HCT116 (cell line): ENCODE results near the gene CDH11. TPM values are rescaled to one million over a fixed set of nuclear protein-coding genes. Genes with fewer than 3 reads are reported as not detected.

ENCODE experiments used
- ATAC-seq: fragments of 200-7000 bp; cut with Tn5 transposase; 2 replicates; pipeline ENCODE4 v1.9.1; 2020; ENCODE audit warnings: mild to moderate bottlenecking, moderate library complexity
- BruUV-seq: library from RNA; stranded (reverse); fragments of 400-500 nt; replicated peaks from 2 replicates; lab custom pipeline; 2021; lab: Mats Ljungman, UMichigan
- CTCF ChIA-PET: fragments of 300-600 bp; sonication (Branson Sonifier 250); formaldehyde crosslinking; loops from one replicate; lab custom pipeline; 2021; ENCODE audit warnings: antibody characterized with exemption; lab: Charles Lee
- POLR2A ChIA-PET: fragments of 300-600, 350-600 bp; sonication (Branson Sonifier 250); formaldehyde crosslinking; loops from one replicate; lab custom pipeline; 2021; ENCODE audit warnings: antibody characterized with exemption; lab: Charles Lee
- RAD21 ChIA-PET, 2 experiments: fragments of 300-600 bp; sonication (Branson Sonifier 250); formaldehyde crosslinking; loops; one replicate each; lab custom pipeline; 2023; ENCODE audit warnings: low total read pairs in 2 of 2; ENCODE audit not compliant: uncharacterized antibody in 2 of 2, unreplicated experiment in 2 of 2, low non-redundant PET in 1 of 2; lab: Charles Lee
- DNase-seq: peaks from one replicate; pipeline ENCODE4 v3.0.0-alpha.2; 2010; ENCODE audit warnings: low read depth, low spot score
- H2AFZ ChIP-seq: fragments of 200-600 bp; shearing (Covaris generic), sonication (generic); 2 replicates; pipeline ENCODE4 v1.6.1; 2017; ENCODE audit warnings: low read depth, mixed run types, mixed read lengths, antibody characterized with exemption, low read length; ENCODE audit not compliant: poor library complexity, severe bottlenecking
- H3K27ac ChIP-seq: 2 replicates; pipeline ENCODE4 v1.5.1; 2012; ENCODE audit warnings: low read depth, low read length
- H3K27me3 ChIP-seq: fragments of 200-600 bp; sonication (generic); 2 replicates; pipeline ENCODE4 v1.6.1; 2016; ENCODE audit warnings: mixed run types, low read length, mixed read lengths; ENCODE audit not compliant: insufficient read depth
- H3K36me3 ChIP-seq, 2 experiments: fragments of 200-500 bp in 1 of 2; fragments of 200-600 bp in 1 of 2; sonication (Bioruptor generic) in 1 of 2; sonication (generic) in 1 of 2; 2 replicates each; pipeline versions ENCODE4 v1.5.1 to v1.6.1; 2014 to 2016; ENCODE audit warnings: low read length in 2 of 2, inconsistent platforms in 1 of 2, mixed read lengths in 1 of 2, mixed run types in 1 of 2; ENCODE audit not compliant: insufficient read depth in 2 of 2, control insufficient read depth in 1 of 2
- H3K4me1 ChIP-seq, 2 experiments: fragments of 200-600 bp in 1 of 2; sonication (generic) in 1 of 2; 2 replicates each; pipeline versions ENCODE4 v1.5.1 to v1.6.1; 2012 to 2017; ENCODE audit warnings: low read length in 2 of 2, inconsistent platforms in 1 of 2, mild to moderate bottlenecking in 1 of 2, mixed read lengths in 1 of 2, mixed run types in 1 of 2, moderate library complexity in 1 of 2; ENCODE audit not compliant: insufficient read depth in 2 of 2, control insufficient read depth in 1 of 2
- H3K4me2 ChIP-seq: fragments of 200-600 bp; sonication (generic); 2 replicates; pipeline ENCODE4 v1.6.1; 2017; ENCODE audit warnings: mixed run types, low read length, mixed read lengths
- H3K4me3 ChIP-seq, 2 experiments: fragments of 200-600 bp in 1 of 2; sonication (generic) in 1 of 2; replicated peaks in 1 of 2; 2 replicates each; pipeline ENCODE4 v1.5.1; 2011 to 2016; ENCODE audit warnings: low read length in 2 of 2, control low read depth in 1 of 2, low read depth in 1 of 2, mild to moderate bottlenecking in 1 of 2, mixed read lengths in 1 of 2, mixed run types in 1 of 2
- H3K79me2 ChIP-seq: fragments of 200-600 bp; sonication (generic); 2 replicates; pipeline ENCODE4 v1.6.1; 2017; ENCODE audit warnings: mild to moderate bottlenecking, mixed run types, low read length, moderate library complexity, mixed read lengths; ENCODE audit not compliant: insufficient read depth
- H3K9ac ChIP-seq: fragments of 200-600 bp; sonication (generic); 2 replicates; pipeline ENCODE4 v1.6.1; 2016; ENCODE audit warnings: low read length, mixed read lengths
- H3K9me2 ChIP-seq: fragments of 200-600 bp; sonication (generic), shearing (Covaris generic); 2 replicates; pipeline ENCODE4 v1.6.1; 2017; ENCODE audit warnings: mixed run types, mild to moderate bottlenecking, moderate library complexity; ENCODE audit not compliant: insufficient read depth
- H3K9me3 ChIP-seq, 2 experiments: fragments of 200-500 bp in 1 of 2; fragments of 200-600 bp in 1 of 2; sonication (Bioruptor generic) in 1 of 2; sonication (generic) in 1 of 2; 2 replicates each; pipeline ENCODE4 v1.6.1; 2014 to 2017; ENCODE audit warnings: low read length in 2 of 2, mixed read lengths in 2 of 2, inconsistent platforms in 1 of 2, low read depth in 1 of 2, mild to moderate bottlenecking in 1 of 2, mixed run types in 1 of 2, moderate library complexity in 1 of 2; ENCODE audit not compliant: control insufficient read depth in 1 of 2, insufficient read depth in 1 of 2
- H4K20me1 ChIP-seq: fragments of 200-600 bp; sonication (generic), shearing (Covaris generic); 2 replicates; pipeline ENCODE4 v1.6.1; 2017; ENCODE audit warnings: mixed run types, mild to moderate bottlenecking, moderate library complexity; ENCODE audit not compliant: insufficient read depth
- CBX3 ChIP-seq: IDR thresholded peaks from 2 replicates; pipeline ENCODE4 v1.6.1; 2012; ENCODE audit warnings: low read depth
- EGR1 ChIP-seq: IDR thresholded peaks from 2 replicates; pipeline ENCODE4 v1.6.1; 2012; ENCODE audit warnings: low read depth
- ELF1 ChIP-seq: IDR thresholded peaks from 2 replicates; pipeline ENCODE4 v1.6.1; 2012; ENCODE audit warnings: low read depth, borderline replicate concordance
- EZH2 ChIP-seq: fragments of 200-600 bp; sonication (generic); IDR thresholded peaks from 2 replicates; pipeline ENCODE4 v1.6.1; 2017; ENCODE audit warnings: antibody characterized with exemption, mixed run types
- FOSL1 ChIP-seq: IDR thresholded peaks from 2 replicates; pipeline ENCODE4 v1.6.1; 2012; ENCODE audit warnings: low read depth
- POLR2A ChIP-seq: IDR thresholded peaks from 2 replicates; pipeline ENCODE4 v1.7.0; 2011; ENCODE audit warnings: borderline replicate concordance; ENCODE audit not compliant: insufficient read depth, insufficient read length; ENCODE audit errors: extremely low read depth
- POLR2AphosphoS5 ChIP-seq: IDR thresholded peaks from 2 replicates; pipeline ENCODE4 v1.6.1; 2011; ENCODE audit warnings: mild to moderate bottlenecking, low read depth, low read length, moderate library complexity
- RAD21 ChIP-seq: IDR thresholded peaks from 2 replicates; pipeline ENCODE4 v1.6.1; 2012; ENCODE audit warnings: low read depth, mild to moderate bottlenecking
- TCF7L2 ChIP-seq: IDR thresholded peaks from 2 replicates; pipeline ENCODE4 v1.7.0; 2011; ENCODE audit warnings: borderline replicate concordance, inconsistent platforms; ENCODE audit not compliant: insufficient read depth, insufficient read length; ENCODE audit errors: extremely low read depth
- ZFX ChIP-seq: fragments of 450-650 bp; IDR thresholded peaks from 2 replicates; pipeline ENCODE4 v1.6.1; 2017
- ZNF274 ChIP-seq: fragments of 200-500 bp; sonication (Bioruptor generic); IDR thresholded peaks from 2 replicates; pipeline ENCODE4 v1.6.1; 2014; ENCODE audit warnings: mild to moderate bottlenecking, low read depth, low read length, inconsistent platforms
- intact Hi-C: fragments of 100-400 bp; cut with micrococcal nuclease; formaldehyde crosslinking; loops from 2 replicates; pipeline ENCODE4 v1.10.0; 2022
- total RNA-seq: library from RNA; stranded (reverse); gene quantifications from one replicate; pipeline ENCODE4 v1.2.1, GENCODE V29; 2021; ENCODE audit not compliant: unreplicated experiment
- TF ChIP-seq, protein P1 (sequence below): IDR thresholded peaks from 2 replicates; pipeline ENCODE4 v1.6.1; 2012
- TF ChIP-seq, protein P2 (sequence below), 3 experiments: fragments of 200-600 bp in 1 of 3; sonication (generic) in 1 of 3; IDR thresholded peaks in 2 of 3; conservative IDR thresholded peaks in 1 of 3; 2 replicates each; pipeline ENCODE4 v1.5.1; 2012 to 2017; ENCODE audit warnings: low read depth in 2 of 3, low read length in 2 of 3, antibody characterized with exemption in 1 of 3, borderline replicate concordance in 1 of 3, control low read depth in 1 of 3, mild to moderate bottlenecking in 1 of 3, mixed read lengths in 1 of 3, mixed run types in 1 of 3, moderate library complexity in 1 of 3; ENCODE audit not compliant: insufficient read depth in 1 of 3
- TF ChIP-seq, protein P3 (sequence below): IDR thresholded peaks from 2 replicates; pipeline ENCODE4 v1.6.1; 2012

CDH11 gene
- total RNA-seq, 1 experiment from 2014 or later = 0.52 TPM

DNA sequence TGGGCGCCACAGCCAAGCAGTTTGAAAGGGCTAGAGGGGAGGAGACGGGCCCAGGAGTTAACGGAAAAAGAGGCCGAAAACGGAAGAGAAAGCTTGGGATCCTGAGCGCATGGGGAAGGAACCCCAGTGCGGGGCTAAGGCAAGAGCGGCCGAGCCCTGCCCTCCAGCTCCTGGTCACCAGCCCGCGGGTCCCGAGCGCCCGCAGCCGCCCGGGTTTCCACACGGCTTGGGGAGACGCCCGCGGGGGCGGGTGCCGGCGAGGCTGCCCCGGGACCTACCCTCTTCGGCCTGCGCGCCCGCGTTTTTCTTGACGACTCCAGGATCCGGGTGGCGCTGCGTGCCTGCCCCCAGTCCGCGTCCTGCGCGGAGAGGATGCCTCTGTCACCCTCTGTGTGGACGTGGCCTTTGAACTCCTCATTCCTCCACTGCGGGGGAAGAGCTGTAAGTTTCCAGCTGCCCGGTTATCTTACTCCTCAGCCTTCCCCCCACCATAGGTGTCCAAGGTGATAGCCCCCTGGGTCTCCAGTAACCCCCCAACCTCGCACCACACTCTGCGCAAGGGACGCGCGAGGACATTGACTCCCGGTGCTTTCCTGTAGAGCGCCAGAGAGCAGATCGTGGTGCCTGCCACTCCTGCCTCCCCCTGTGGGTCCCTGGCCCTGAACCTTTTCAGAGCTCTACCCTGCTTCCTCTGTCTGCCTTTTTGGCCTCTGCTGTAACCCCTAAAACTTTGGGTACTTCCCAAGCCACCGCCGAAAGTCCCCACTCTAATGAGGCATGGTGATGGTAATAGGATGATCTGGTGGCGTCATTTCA is 1.7 kb upstream of the CDH11 start:
- Histone ChIP-seq H3K4me1 (no peaks in the 10 kb centered on the region), H3K4me3 (no peak overlapping the region), H3K79me2 (no peaks in the 10 kb centered on the region), H3K27me3 (no peaks in the 10 kb centered on the region), H2AFZ (no peak overlapping the region), H4K20me1 (no peaks in the 10 kb centered on the region), H3K9me2 (no peaks in the 10 kb centered on the region), H3K36me3 (no peaks in the 10 kb centered on the region), H3K9me3 (peaks cover 0 to 5% of the 10 kb centered on the region in 2 experiments; a peak in 2 of 4 replicates), H3K4me2 (no peak overlapping the region), H3K9ac (no peak overlapping the region), H3K27ac (no peak overlapping the region)
- RAD21 ChIA-PET = no interaction called here
- no peak for TF ChIP-seq EZH2
- no peak for TF ChIP-seq EGR1
- no peak for TF ChIP-seq POLR2A
- no peak for TF ChIP-seq CBX3
- POLR2A ChIA-PET = no interaction called here
- BruUV-seq = no TSS peak
- no peak for ATAC-seq
- intact Hi-C loops = no loop called here
- CTCF ChIA-PET = no interaction called here
- DNase-seq = no peak

DNA sequence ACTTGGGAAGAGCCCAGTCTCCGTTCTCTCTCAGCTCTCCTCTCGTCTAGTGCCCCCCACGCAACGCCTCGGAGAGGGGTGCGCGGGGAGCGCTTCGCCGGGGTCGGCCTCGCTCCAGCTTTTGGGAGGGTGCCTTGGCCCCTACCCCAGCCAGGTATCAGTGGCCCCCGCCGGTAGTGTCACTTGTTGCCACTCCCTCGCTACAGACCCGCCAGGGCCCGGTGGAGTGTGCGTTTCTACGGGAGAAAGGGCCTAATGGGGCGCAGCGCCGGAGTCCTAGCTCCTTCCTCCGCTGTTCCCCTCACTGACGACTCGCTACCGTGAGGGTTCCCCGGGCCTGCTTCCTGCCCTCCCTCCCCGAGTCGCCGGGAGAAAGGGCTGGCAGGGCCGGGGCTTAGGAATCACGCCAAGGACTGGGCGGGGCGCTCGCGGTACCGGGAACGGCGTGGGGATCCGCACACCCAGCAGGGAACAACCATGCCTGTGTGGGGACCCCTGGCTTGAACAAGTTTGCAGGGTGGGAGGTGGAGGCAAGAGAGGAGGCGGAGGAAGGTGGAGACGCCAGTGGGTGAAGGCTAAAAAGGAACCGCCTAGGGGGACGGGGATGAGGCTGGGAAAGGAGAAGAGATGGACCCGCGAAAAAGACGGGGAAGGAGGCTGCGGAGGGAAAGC is 997 bp upstream of the CDH11 start:
- Histone ChIP-seq H2AFZ (no peak overlapping the region), H3K9ac (no peak overlapping the region), H3K9me2 (no peaks in the 10 kb centered on the region), H3K79me2 (no peaks in the 10 kb centered on the region), H3K27ac (no peak overlapping the region), H3K4me1 (no peaks in the 10 kb centered on the region), H3K4me2 (no peak overlapping the region), H4K20me1 (no peaks in the 10 kb centered on the region), H3K27me3 (no peaks in the 10 kb centered on the region), H3K4me3 (no peak overlapping the region), H3K9me3 (peaks cover 0 to 5% of the 10 kb centered on the region in 2 experiments; a peak in 2 of 4 replicates), H3K36me3 (no peaks in the 10 kb centered on the region)
- BruUV-seq = no TSS peak
- RAD21 ChIA-PET = no interaction called here
- CTCF ChIA-PET = no interaction called here
- intact Hi-C loops = no loop called here
- TF ChIP-seq ZFX = no peak
- TF ChIP-seq POLR2AphosphoS5 = no peak
- TF ChIP-seq, protein P1, sequence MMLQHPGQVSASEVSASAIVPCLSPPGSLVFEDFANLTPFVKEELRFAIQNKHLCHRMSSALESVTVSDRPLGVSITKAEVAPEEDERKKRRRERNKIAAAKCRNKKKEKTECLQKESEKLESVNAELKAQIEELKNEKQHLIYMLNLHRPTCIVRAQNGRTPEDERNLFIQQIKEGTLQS = no peak
- TF ChIP-seq, protein P2, sequence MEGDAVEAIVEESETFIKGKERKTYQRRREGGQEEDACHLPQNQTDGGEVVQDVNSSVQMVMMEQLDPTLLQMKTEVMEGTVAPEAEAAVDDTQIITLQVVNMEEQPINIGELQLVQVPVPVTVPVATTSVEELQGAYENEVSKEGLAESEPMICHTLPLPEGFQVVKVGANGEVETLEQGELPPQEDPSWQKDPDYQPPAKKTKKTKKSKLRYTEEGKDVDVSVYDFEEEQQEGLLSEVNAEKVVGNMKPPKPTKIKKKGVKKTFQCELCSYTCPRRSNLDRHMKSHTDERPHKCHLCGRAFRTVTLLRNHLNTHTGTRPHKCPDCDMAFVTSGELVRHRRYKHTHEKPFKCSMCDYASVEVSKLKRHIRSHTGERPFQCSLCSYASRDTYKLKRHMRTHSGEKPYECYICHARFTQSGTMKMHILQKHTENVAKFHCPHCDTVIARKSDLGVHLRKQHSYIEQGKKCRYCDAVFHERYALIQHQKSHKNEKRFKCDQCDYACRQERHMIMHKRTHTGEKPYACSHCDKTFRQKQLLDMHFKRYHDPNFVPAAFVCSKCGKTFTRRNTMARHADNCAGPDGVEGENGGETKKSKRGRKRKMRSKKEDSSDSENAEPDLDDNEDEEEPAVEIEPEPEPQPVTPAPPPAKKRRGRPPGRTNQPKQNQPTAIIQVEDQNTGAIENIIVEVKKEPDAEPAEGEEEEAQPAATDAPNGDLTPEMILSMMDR (IDR thresholded peaks at IDR 0.05 in 2 of 3, conservative IDR thresholded peaks at IDR 0.05 in 1 of 3; ENCODE audit: borderline replicate concordance in 1 of 3, insufficient read depth in 1 of 3, low read depth in 2 of 3, low read length in 2 of 3) = no peak
- TF ChIP-seq RAD21 = no peak
- no peak for TF ChIP-seq FOSL1
- TF ChIP-seq EGR1 = no peak
- TF ChIP-seq ELF1 = no peak
- TF ChIP-seq, protein P3, sequence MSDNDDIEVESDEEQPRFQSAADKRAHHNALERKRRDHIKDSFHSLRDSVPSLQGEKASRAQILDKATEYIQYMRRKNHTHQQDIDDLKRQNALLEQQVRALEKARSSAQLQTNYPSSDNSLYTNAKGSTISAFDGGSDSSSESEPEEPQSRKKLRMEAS = no peak
- no peak for TF ChIP-seq EZH2
- no peak for TF ChIP-seq ZNF274
- no peak for TF ChIP-seq TCF7L2
- no peak for ATAC-seq
- DNase-seq = no peak
- POLR2A ChIA-PET = no interaction called here
